NCI-H2227 (cell line): ENCODE results near the gene LSAMP.
A peak's percentile ranks its signal among the peaks of the same experiment; 100 is the strongest.
"Not testable (repeated sequence)": the region's sequence is repeated elsewhere in the genome, so short reads cannot be mapped to it uniquely, and the experiment has no call there.

Source experiments
- DNase-seq: peaks from one replicate; lab custom pipeline; 2025; ENCODE audit not compliant: unreplicated experiment; lab: John Stamatoyannopoulos, UW

LSAMP gene

GRCh38 chr3:115783938-115784738 is 661.1 kb downstream of the LSAMP start:
- DNase-seq = peak; percentile 88

GRCh38 chr3:115783426-115783825 is 661.9 kb downstream of the LSAMP start:
- DNase-seq = not testable (repeated sequence)

GRCh38 chr3:115779011-115779410 is 666.3 kb downstream of the LSAMP start:
- no peak for DNase-seq

- DNase-seq = no peak
Observed at GRCh38 chr3:115772951-115773350, 672.3 kb downstream of the LSAMP start.

GRCh38 chr3:115768661-115769060 is 676.6 kb downstream of the LSAMP start:
- DNase-seq = no peak

DNA sequence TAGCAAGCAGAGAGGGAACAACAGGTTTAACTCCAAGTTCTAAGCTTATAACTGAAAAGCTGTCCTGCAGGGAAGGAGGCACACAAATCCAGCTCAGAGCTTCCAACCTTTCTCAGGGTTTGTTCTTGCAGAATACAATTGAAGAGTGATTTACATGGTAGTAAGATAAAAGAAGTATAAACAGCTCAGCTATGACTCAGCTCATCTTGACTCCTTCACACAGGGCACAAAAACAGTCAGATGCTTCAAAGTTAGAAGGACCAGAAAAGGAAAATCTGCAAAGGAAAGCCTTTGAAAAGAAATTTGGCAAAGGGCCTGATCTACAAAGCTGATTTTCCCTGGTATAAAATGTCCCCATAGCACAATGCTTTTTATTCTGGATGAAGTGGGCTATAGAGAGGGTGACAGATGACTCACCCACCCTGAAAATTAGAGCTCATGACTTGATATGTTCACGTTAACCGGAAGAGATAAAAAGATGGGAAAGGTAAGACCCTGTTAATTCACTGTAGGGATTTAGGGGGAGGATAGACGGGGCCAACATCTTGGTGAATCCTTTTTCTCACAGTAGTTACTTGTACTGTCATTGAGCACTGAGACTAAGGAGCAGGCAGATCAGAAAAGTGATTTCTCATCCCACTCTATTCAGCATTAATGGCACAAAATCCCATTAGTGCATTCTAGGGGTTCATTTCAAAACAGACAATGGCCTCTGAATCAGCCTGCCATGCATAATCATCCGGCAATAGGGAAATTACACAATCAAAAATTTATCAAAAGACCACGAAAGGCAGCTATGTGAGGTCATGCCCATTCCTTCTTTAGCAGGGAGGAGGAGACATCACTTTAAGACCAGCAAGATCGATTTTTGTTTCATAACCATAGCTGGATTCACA is 678.5 kb downstream of the LSAMP start:
- no peak for DNase-seq

DNA sequence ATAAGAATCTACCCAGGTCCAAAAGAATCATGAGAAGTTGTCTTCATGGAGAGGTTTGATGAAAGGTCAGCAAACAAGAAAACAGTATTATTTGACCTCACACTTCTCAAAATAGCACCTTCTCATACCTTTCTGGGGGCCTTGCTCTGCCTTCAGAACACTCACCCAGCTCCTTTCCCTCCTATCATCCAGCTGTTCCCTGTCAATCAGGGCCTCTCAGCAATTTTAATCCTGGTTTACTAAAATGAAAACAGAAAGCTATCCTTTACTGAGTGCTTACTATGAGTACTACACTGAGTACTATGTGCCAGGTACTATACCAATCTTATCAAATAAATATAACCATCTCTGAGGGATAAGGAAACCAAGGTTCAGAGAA is 683.4 kb downstream of the LSAMP start:
- no peak for DNase-seq

DNA sequence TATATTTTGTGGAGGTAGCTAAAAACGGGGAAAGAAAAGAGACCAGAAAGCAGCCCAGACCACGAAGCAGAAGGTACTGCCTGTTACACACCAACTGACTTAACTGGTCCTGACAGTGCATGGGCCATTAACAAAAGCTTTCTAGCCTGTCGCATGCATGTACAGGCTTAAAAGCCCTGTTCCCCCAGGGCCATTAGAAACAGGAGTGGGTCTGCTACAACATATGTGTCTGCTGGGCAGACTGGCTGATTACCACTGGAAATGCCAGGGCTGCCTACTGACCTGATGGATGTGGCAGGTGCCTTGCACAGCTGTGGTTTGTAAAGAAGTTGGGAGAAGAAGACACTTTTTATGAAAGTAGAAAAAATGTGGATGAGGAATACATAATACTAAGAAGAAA is 684.6 kb downstream of the LSAMP start:
- DNase-seq = no peak

GRCh38 chr3:115758076-115758763 is 687.1 kb downstream of the LSAMP start:
- no peak for DNase-seq

GRCh38 chr3:115752978-115753377 is 692.3 kb downstream of the LSAMP start:
- not testable (repeated sequence) for DNase-seq
